ENCODE data around the gene ZSWIM3.
A peak's percentile ranks its signal among the peaks of the same experiment; 100 is the strongest.

The ZSWIM3 gene

DNA sequence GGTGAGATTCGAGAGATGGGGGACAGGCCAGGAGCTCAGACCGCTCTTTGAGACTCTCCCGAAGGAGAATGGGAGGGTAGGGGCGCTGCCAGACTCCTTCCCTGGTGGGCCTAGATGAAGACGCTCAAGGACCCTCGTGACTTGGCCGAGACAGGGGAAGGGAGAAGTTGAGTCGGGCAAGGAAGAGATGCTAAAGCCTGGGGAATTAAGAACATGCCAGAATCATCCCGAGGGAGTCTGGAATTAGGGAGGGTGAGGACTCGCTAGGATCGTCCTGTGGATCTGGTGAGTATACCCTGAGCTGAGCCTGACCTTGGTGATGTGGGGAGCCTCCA lies 44.4 kb upstream of the ZSWIM3 start:
- H3K4me3 ChIP-seq (ENCODE audit: low read length), result peak overlapping the region; percentile 88
- no peaks in the 10 kb centered on the region for H3K27me3 ChIP-seq (ENCODE audit: low read depth, low read length)
- H3K36me3 ChIP-seq (replicated peaks; ENCODE audit: low read depth, low read length), result peaks cover 67% of the 10 kb centered on the region
- H3K9me3 ChIP-seq (ENCODE audit: insufficient read depth, low read length), result no peaks in the 10 kb centered on the region
- peak overlapping the region; percentile 95 for H3K9ac ChIP-seq (ENCODE audit: low read length)
- H3K4me2 ChIP-seq (ENCODE audit: low read length), result peak overlapping the region; percentile 94
- H2AFZ ChIP-seq (ENCODE audit: low read depth, low read length), result peak overlapping the region; percentile 45; the same call in 1 of the 2 replicates
- peaks cover 13% of the 10 kb centered on the region; the same call in 1 of the 2 replicates for H4K20me1 ChIP-seq (ENCODE audit: insufficient read depth, low read length)
- H3K4me1 ChIP-seq (ENCODE audit: low read length), result peaks cover 12% of the 10 kb centered on the region
- TF ChIP-seq, protein P1, sequence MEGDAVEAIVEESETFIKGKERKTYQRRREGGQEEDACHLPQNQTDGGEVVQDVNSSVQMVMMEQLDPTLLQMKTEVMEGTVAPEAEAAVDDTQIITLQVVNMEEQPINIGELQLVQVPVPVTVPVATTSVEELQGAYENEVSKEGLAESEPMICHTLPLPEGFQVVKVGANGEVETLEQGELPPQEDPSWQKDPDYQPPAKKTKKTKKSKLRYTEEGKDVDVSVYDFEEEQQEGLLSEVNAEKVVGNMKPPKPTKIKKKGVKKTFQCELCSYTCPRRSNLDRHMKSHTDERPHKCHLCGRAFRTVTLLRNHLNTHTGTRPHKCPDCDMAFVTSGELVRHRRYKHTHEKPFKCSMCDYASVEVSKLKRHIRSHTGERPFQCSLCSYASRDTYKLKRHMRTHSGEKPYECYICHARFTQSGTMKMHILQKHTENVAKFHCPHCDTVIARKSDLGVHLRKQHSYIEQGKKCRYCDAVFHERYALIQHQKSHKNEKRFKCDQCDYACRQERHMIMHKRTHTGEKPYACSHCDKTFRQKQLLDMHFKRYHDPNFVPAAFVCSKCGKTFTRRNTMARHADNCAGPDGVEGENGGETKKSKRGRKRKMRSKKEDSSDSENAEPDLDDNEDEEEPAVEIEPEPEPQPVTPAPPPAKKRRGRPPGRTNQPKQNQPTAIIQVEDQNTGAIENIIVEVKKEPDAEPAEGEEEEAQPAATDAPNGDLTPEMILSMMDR (IDR thresholded peaks at IDR 0.05; ENCODE audit: low read depth, low read length), result no peak
- no peak for TF ChIP-seq EZH2phosphoT487 (IDR thresholded peaks at IDR 0.05; ENCODE audit: low read depth)
- peaks cover 27% of the 10 kb centered on the region for H3K79me2 ChIP-seq (ENCODE audit: low read length)
- H3K27ac ChIP-seq (ENCODE audit: low read length), result peak overlapping the region; percentile 79

DNA sequence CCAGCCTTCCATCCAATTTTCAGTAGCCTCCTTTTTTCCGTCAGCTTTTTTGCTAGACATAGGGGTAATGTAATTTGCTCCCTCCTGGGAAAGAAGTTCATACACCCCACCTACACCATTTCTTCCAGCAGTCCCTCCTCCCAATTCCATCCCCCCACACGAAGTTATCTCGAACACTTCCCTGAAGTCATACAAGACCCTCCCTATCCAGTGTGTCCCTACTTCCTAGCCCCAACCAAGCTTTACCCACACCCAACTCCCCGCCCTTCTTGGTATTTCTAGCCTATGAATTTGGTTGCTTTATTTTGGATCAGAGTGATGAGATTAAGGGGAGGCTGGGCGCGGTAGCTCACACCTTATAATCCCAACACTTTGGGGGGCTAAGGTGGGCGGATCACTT lies 43.9 kb upstream of the ZSWIM3 start:
- Histone ChIP-seq H2AFZ (ENCODE audit: low read depth, low read length) (no peak overlapping the region), H3K9me3 (ENCODE audit: insufficient read depth, low read length) (no peaks in the 10 kb centered on the region), H3K4me2 (ENCODE audit: low read length) (peak overlapping the region; percentile 94), H3K4me3 (ENCODE audit: low read length) (peak overlapping the region; percentile 88), H3K27ac (ENCODE audit: low read length) (peak overlapping the region; percentile 79), H3K9ac (ENCODE audit: low read length) (peak overlapping the region; percentile 95), H3K79me2 (ENCODE audit: low read length) (peaks cover 27% of the 10 kb centered on the region), H3K4me1 (ENCODE audit: low read length) (peaks cover 12% of the 10 kb centered on the region), H4K20me1 (ENCODE audit: insufficient read depth, low read length) (peaks cover 13% of the 10 kb centered on the region; the same call in 1 of the 2 replicates), H3K27me3 (ENCODE audit: low read depth, low read length) (no peaks in the 10 kb centered on the region), H3K36me3 (replicated peaks; ENCODE audit: low read depth, low read length) (peaks cover 66% of the 10 kb centered on the region)
- no peak for TF ChIP-seq EZH2phosphoT487 (IDR thresholded peaks at IDR 0.05; ENCODE audit: low read depth)
- TF ChIP-seq, protein P1 (IDR thresholded peaks at IDR 0.05; ENCODE audit: low read depth, low read length), result no peak

DNA sequence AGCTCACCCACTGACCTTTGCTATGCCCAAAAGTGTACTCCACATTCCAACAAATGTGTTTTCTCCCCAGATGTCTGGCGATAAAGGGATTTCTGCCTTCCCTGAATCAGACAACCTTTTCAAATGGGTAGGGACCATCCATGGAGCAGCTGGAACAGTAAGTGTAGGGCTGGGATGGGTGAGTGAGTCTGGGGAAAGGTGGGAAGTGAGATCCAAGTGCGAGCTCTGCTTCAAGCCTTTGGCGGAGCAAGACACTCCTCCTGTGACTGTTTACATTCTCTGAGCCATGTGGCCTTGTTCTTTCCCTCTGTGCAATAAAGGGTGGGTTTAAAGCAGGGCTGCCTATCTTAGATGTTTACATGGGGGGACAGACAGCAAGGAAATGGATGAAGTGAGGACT lies 43.1 kb upstream of the ZSWIM3 start:
- Histone ChIP-seq H3K27ac (ENCODE audit: low read length) (no peak overlapping the region), H4K20me1 (ENCODE audit: insufficient read depth, low read length) (peaks cover 13% of the 10 kb centered on the region; the same call in 1 of the 2 replicates), H3K9ac (ENCODE audit: low read length) (no peak overlapping the region), H3K9me3 (ENCODE audit: insufficient read depth, low read length) (no peaks in the 10 kb centered on the region), H2AFZ (ENCODE audit: low read depth, low read length) (no peak overlapping the region), H3K4me1 (ENCODE audit: low read length) (peaks cover 12% of the 10 kb centered on the region), H3K79me2 (ENCODE audit: low read length) (peaks cover 27% of the 10 kb centered on the region), H3K4me2 (ENCODE audit: low read length) (no peak overlapping the region), H3K4me3 (ENCODE audit: low read length) (no peak overlapping the region), H3K36me3 (replicated peaks; ENCODE audit: low read depth, low read length) (peaks cover 59% of the 10 kb centered on the region), H3K27me3 (ENCODE audit: low read depth, low read length) (no peaks in the 10 kb centered on the region)
- TF ChIP-seq, protein P1 (IDR thresholded peaks at IDR 0.05; ENCODE audit: low read depth, low read length), result no peak
- no peak for TF ChIP-seq EZH2phosphoT487 (IDR thresholded peaks at IDR 0.05; ENCODE audit: low read depth)

DNA sequence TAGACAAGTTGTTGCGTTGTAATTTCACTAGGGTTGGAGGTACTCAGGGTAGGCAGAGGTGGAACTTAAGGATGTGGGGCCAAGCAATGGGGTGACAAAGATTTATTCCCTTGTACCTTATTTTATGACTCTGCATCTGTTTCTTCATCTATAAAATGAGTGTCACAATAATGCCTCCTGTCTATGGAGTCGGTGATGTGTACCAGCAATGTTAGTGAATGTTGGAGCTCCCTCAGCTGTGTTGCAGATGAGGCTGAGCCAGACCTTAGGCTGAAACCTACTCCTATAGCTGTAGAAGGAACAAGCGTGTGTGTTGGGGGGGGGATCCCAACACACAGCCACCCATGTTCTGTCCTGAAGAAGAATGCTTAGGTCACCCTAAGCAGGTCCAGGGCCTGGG lies 40.5 kb upstream of the ZSWIM3 start:
- no peak overlapping the region for H3K4me2 ChIP-seq (ENCODE audit: low read length)
- peaks cover 43% of the 10 kb centered on the region for H3K36me3 ChIP-seq (replicated peaks; ENCODE audit: low read depth, low read length)
- no peak overlapping the region for H3K4me3 ChIP-seq (ENCODE audit: low read length)
- H3K4me1 ChIP-seq (ENCODE audit: low read length), result peaks cover 14% of the 10 kb centered on the region
- H3K79me2 ChIP-seq (ENCODE audit: low read length), result peaks cover 27% of the 10 kb centered on the region
- H3K9ac ChIP-seq (ENCODE audit: low read length), result no peak overlapping the region
- TF ChIP-seq, protein P1 (IDR thresholded peaks at IDR 0.05; ENCODE audit: low read depth, low read length), result no peak
- TF ChIP-seq EZH2phosphoT487 (IDR thresholded peaks at IDR 0.05; ENCODE audit: low read depth), result no peak
- H3K27me3 ChIP-seq (ENCODE audit: low read depth, low read length), result no peaks in the 10 kb centered on the region
- no peak overlapping the region for H3K27ac ChIP-seq (ENCODE audit: low read length)
- H4K20me1 ChIP-seq (ENCODE audit: insufficient read depth, low read length), result peaks cover 13% of the 10 kb centered on the region; the same call in 1 of the 2 replicates
- no peaks in the 10 kb centered on the region for H3K9me3 ChIP-seq (ENCODE audit: insufficient read depth, low read length)
- no peak overlapping the region for H2AFZ ChIP-seq (ENCODE audit: low read depth, low read length)

Data from OCI-LY3 (cell line).